GM19240 (cell line): ENCODE data around the gene SELENON.

Experiments
- DNase-seq: peaks from one replicate; pipeline ENCODE4 v3.0.0; 2011; ENCODE audit warnings: low spot score; ENCODE audit not compliant: insufficient read length

SELENON gene

DNA sequence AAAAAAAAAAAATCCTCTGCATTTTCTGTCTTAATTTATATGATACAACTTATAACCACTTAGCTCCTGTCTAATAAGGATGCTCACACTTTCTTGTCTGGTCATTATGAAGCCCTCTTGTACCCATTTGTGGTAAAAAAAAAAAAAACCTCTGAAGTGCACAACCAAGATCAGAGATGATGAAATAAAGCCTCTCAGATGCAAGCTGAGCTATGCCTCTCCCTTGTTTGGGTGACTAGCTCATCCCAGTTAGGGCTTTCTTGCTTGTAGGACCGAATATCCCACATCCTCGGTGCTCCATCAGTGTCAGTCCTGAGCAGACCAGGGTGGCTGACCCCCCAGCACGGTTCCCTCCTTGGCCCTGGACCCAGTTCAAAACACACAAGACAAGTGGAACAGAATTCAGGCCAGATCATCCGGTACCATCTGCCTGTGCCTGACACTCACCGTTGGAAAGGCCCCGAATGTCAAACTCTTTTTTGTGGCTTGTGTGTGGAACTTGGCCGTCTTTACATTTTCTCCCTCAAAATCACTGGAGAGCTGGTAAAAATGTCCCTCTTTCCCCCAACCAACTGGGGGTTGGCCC is 6.3 kb upstream of the SELENON start:
- no peak for DNase-seq

DNA sequence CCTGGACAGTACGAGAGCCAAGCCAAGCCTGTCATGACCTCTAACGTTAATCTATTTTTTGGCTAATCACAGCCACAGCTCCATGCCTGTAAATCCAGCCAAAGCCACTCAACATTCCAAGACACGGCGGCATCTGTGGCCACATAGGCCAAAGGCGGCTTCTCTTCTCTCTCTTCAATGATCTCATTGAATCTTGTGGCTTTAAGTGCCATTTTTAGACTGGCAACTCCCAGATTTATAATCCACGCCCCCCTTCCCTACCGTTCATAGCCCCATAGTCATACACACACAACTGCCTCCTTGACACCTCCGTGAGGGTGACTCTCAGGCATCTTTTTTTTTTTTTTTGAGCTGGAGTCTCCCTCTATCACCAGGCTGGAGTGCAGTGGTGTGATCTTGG is 5.7 kb upstream of the SELENON start:
- DNase-seq, result no peak

DNA sequence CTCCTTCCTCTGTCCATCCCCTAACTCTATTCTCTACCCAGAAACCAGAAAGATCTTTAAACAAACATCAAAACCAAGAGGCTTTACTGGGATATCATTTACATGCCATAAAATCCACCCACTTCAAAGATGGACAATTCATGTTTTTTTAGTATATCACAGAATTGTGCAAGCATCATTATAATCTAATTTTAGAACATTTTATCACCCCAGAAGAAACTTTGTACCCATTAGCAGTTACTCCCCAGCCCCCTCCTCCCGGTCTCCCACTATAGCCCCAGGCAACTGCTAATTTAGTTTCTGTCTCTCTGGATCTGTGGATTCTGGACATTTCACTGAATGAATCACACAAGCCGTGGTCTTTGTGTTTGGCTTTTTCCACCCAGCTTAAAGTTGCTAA is 4.8 kb upstream of the SELENON start:
- no peak for DNase-seq

DNA sequence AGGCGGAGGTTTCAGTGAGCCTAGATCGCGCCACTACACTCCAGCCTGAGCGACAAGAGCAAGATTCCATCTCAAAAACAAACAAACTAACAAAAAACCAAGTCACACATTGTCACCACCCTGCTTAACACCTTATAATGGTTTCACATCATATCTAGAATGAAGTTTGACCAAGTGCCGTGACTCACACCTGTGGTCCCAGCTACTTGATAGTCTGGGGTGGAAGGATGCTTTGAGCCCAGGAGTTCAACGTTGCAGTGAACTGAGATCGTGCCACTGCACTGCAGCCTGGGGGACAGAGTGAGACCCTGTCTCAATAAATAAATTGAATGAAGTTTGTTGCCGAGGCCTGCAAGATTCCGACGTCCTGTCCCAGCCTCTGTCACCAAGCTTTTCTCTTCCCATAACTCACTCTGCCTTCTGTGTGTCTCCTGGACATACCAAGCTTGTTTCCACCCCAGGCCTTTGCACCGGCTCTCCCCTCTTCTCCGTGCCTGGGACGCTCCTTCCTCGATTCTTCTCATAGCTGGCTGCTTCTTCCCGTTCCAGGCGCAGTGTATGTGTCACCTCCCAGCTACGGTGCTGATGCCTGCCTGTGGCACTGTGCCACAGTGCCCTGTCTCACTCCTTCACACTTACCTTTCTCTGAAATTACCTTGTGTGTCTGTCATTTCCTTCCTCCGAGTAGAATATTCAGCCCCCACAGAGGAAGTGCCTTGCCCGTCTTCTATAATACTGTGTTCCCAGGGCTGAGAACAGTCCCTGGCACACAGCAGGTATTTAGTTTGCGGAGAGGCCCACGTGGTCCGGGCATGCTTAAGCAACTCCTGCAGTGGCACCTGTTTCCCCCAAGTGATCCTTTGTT is 3.8 kb upstream of the SELENON start:
- DNase-seq, result no peak

DNA sequence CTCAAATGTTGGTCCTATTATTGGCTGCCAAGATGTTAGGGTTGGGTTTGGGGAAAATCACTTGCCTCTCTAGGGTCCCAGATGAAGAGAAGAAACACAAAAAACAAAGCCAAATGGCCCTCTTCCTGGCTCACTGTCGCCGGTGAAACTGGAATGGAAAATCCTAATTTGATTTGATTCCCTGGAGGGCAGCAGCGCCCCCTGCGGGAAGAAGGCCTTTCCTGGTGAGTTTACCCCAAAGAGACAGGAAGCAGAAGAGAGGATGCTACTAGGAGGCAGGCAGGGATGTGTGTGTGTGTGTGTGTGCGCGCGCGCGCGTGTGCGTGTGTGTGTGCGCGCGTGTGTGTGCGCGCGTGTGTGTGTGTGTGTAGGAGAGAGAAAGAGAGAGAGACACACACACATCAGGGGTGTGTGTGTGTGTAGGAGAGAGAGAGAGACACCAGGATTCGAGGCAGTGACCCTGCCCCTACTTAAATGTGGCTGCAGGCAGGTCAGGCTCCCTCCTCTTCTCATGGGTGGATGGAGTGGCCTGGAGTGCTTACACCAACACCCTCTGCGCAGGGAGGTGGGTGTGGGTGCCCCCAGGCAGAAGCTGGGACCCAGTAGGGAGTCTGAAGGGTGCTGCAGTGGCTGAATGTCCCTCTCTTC is 3.1 kb upstream of the SELENON start:
- no peak for DNase-seq

DNA sequence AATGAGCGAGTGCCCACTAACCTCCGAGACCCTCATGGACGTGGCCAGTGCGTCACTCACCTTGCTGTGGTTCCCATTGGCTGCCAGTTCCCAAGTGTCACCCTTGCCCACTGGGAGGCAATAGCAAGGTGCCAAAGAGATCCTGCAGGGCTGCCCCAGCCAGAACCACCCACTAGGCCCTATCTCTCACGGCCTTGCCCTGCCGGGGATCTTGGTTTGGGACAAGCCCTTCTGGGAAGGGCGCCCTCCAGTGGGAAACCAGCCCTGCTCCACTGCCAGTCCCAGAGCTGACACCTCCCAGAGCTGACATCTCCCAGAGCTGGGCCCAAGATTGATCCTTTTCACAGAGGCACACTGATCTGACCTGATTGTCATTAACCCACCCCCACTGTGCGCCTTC is 2.1 kb upstream of the SELENON start:
- DNase-seq, result no peak

DNA sequence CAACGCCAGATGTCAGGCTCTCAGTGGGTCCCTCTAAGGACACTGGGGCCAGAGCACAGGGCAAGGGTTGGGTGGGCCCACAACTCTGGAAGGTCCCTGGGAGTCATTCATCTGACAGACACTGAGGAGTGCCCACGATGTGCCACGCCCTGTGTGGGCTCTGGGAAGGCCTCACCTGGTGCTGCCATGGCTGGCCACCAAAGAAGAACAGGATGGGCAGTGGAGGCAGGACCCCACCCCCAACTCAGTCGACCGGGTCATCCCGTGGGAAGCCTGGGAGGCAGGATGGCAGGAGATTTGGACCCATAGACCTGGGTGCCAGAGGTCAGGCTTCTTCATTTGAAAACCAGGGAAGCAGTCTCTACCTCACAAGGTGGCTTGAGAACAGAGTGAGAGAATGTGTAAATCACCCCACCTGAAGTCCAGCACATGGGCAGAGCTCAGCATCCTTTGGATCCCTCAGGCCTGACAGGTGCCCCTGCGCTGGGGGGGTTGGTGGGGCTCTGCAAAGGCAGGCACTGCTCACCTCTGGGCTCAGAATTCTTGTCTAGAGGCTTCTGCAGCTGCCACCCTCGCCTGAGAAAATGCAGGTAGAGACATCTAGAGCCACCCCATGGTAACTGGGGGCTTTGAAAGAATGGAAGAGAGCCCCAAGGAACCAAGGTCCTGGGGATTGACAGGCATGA is 1.2 kb upstream of the SELENON start:
- DNase-seq, result no peak

DNA sequence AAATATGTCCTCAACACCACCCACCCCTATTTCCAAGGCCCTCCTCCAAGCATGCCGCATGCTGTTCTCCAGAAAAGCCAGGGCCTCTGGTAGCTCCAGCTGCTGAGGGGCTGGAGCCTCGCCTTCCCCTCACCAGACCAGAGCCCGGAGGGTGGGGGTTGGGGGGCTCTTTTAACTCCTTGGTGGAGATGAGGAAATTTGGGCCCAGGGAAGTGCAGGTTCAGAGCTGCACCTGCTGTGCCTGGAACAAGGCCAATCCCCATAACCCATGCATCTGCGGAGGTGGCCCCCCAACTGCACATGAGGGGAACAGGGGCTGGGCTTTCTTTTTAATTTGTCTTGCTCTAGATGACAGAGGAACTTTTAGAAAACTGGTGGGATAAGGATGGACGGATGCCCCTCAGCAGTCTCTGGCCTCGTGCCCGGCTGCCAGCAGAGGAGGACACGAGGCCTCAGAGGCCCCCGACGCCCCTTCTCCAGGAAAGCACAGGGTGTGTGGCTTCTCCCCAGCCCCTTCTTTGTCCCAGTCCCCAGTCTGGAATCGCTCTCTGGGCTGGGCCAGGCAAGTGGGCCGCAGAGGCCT is 550 bp upstream of the SELENON start:
- DNase-seq, result no peak

DNA sequence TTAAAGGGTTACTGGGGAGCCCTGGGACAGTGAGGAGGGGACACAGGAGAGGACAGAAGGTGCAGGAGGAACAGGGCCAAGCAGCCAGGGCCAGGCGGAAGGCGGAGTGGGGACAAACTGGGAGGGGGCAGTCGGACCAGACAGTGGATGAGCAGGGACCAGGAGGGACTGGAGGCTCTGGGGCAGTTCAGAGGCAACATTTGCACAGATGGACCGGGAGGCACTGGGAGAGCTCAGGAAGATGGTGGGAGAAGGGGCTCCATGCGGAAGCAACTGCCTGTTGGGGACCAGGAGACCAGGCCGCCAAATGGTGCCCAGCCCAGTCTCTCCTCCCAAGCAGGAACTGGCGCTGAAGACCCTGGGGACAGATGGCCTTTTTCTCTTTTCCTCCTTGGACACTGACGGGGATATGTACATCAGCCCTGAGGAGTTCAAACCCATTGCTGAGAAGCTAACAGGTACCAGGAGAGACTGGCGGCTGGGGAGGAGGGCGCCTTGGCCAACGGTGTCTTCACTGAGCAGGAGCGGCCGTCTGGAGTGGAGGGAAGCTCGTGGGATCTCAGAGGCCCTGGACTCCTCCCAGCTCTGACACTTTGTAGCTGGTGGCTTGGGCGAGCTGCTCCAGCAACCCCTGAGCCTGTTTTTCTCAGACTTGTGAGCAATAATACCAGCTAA is 847 bp downstream of the SELENON start:
- no peak for DNase-seq

DNA sequence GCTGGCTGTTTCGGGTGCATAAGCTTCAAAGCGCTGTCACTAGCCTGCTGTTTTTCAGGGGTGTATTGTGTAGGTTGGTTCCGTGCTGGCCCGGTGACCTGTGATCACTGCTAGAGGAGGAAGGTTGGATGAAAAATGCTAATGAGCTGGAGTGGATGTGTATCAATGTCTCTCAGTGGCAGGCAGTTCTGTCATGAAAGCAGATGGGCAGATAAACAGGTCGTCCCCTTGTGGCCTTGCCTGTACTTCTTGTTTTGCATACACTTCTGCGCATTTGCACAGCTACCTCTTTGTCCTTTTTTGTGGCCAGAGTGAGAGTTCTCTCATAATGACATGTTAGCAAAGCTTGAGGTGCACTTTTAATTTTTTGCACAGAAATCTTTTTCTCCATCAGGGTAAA is 2.9 kb downstream of the SELENON start:
- DNase-seq, result peak; percentile 68

DNA sequence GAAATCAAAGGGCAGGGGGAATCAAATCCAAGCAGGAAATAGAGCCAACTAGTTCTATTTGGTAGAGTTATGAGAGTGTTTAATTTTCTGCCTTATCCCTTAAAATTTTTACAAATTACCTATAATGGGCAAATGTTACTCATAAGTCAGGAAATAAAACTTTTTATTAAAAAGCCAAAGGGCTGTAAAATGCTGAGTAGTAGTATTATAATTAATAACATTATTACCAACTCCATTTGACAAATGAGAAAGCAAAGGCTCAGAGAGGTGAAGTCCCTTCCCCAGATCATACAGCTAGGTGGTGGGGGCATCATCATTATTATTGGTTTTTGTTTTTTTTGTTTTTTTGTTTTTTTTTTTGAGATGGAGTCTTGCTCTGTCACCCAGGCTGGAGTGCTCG is 3.4 kb downstream of the SELENON start:
- DNase-seq, result no peak

DNA sequence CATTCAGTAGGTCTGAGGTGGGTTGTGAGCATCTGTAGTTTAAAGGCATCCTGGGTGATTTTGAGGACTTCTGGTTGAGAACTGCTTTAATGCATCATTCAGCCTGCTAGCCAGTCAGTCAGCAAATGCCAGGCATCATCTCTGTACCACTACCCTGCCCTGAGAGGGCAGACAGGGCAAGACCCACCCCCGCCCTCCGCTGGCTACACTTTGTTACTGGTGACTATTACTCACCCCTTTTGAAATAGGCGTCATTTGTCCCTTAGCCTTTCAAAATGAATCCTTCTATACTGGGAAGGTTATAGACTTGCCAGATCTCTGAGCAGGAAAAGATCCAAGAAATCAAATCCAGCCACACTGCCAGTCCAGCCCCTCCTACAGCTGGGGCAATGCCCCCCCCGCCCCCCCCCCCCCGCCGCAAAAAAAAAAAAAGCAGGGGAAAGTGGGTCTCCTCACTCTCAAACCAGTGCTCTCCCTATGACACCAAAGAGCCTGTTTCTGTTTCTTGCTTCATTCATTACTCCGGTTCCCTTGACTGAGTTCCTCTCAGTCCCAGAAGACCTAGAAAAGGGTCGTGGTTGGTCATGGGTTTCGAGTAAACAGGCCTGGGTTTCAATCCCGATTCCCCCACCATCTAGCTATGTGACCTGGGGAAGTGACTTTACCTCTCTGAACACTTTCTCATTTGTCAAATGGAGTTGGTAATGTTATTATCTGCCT is 4.4 kb downstream of the SELENON start:
- peak; percentile 74 for DNase-seq

DNA sequence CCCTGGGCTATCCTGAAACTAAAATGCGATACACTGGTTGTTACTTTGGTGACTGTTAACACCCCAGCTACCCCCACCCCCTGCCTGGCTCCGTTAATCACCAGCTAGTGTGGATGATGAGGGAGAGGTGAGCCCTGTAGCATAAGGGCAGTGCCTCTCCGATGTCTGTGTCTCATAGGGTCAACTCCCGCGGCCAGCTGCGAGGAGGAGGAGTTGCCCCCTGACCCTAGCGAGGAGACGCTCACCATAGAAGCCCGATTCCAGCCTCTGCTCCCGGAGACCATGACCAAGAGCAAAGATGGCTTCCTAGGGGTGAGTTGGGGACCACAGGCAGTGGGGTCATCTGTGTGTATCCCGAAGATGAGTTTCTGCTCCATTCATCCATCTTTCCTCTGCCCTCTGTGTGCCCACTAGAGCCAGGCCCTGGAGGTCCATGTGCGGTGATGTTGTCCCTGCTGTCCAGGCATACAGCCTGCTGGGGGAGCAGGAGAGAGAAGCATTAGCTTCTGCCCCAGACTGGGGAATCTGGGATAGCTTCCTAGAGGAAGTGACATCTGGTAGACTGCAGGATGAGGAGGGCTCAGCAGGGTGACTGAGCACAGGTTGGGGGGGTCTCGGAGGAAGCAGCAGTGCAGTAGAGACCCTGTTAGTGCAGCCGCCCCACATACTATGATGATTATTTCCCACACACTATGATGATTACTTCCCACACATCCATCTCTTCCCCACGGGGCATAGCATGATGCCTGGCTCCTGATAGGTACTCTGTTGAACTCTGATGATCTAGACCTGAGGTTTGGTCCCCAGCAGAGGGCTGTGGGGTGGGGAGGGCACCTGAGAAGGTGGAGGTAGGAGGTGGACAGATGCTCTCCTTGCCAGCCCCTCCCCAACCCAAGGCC is 5.2 kb downstream of the SELENON start:
- DNase-seq, result no peak

DNA sequence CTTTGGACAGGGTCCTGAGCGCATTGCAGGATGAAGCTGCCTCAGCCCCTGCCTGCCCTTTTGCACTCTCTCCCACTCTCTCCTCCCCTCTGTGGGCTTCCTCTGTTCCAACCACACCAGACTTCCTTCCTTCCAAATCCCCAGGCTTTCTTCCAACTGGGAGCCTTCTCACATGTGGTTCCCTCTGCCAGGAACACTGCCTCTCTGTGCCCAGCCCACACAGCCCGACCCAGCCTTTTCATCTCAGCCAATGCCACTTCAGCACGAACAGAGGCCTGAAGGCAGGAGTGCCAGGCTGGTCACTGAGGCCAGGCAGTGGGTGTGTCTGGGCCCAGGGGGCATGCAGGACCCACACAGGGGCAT is 5.9 kb downstream of the SELENON start:
- no peak for DNase-seq

DNA sequence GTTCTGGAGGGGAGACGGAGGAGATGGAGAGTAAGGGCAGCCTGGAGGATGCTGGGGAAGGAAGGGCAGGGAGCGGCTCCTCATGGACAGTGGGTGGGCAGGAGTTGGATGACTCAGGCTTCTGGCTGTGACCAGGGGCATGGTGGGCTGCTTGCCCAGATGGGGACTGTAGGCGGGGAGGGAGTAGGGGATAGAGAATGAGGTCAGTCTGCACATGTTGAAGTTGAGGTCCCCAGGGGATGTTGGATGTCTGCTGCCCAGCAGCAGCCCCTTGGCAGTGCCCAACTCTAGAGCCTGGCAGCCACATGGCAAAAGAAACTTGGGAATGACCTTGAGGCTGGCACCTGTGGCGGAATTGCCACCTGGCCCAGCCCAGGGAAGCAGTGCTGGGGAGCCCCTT is 6.4 kb downstream of the SELENON start:
- DNase-seq, result no peak

DNA sequence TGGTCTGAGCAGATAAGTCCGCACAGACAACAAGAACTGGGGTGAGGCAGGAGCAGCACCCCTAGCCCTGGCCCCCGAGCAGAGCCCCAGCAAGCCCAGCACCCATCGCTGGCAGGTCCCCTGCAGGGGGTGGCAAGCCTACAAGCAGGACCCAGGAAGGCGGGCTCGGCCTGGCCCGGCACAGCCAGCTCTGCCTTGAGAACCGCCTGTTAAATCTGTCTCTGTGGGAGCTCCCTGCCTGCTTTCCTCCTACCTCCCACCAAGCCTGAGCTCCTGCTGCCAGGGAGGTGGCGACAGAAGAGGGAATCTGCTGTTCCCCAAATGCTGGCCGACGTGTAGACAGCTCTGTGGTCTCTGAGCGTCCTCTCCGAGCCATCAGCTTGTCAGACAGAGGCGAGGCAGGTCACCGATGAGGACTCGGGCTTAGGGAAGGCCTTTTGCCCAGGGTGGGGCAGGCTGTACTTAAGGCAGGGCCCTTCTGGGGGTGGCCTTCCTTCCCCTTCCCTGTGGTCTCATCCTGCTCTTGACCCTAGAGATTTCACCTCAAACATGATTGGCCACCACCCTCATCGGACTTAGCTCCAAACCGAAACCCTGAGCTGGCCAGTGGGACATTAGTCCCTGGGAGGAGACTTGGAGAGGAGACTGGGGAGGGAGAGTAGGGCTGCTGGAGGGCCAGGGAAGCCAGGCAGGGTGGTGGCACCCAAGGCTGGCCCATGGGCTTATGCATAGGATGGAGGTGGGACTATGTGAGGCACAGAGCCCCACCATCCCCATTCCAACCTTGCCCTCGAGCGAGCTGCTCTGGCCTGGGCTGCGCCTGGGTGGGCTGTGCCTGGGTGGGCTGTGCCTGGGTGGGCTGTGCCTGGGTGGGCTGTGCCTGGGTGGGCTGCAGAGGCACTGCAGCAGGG is 7.7 kb downstream of the SELENON start:
- DNase-seq, result no peak

DNA sequence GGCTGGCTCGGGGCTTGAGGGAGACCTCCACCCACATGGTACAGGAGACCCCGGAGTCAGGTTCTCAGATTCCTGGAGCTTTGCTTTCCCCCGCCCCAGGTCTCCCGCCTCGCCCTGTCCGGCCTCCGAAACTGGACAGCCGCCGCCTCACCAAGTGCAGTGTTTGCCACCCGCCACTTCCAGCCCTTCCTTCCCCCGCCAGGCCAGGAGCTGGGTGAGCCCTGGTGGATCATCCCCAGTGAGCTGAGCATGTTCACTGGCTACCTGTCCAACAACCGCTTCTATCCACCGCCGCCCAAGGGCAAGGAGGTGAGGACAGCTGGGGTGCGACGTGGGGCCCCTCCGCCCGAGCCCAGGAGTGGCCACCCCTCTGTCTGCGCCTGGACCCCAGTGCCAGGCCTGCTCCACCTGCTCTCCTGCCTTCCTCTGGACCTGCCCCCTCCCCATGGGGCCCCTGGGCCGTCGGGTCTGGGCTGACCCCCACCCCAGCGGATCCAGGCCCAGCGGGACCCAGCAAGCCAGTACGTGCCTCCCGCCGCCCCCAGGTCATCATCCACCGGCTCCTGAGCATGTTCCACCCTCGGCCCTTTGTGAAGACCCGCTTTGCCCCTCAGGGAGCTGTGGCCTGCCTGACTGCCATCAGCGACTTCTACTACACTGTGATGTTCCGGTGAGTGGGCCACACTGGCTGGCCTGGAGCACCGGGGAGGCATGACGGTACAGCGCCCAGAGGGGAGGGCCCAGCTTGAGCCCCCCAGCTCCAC is 8.7 kb downstream of the SELENON start:
- no peak for DNase-seq
